Endometrial microvascular endothelial cells (primary cell): ENCODE results near the gene TRIM7. TPM values are rescaled to one million over a fixed set of nuclear protein-coding genes. Genes with fewer than 3 reads are reported as not detected.

Source experiments
- in situ Hi-C: cut with HindIII; loops from 2 replicates; pipeline ENCODE4 v1.10.0; 2017; ENCODE audit warnings: low sequenced_read_pairs, low pct_unique_long_range_greater_than_20kb; ENCODE audit errors: inconsistent ontology term
- total RNA-seq: library from RNA; depleted of rRNA; stranded (reverse); fragments of >200 nt; gene quantifications from one replicate; pipeline ENCODE4 v1.2.3, GENCODE V29; 2015; ENCODE audit errors: inconsistent ontology term

Gene TRIM7
- total RNA-seq, 1 donor from 2014 or later = 5.3 TPM

GRCh38 chr5:181233801-181234454 is 28.9 kb upstream of the TRIM7 start:
- in situ Hi-C loops = no loop called here

- in situ Hi-C loops = no loop called here
These were observed 28.2 kb upstream of the TRIM7 start for GRCh38 chr5:181233088-181233800.

GRCh38 chr5:181232593-181232992 is 27.6 kb upstream of the TRIM7 start:
- in situ Hi-C loops = no loop called here

- in situ Hi-C loops = no loop called here
These were observed 26.4 kb upstream of the TRIM7 start for GRCh38 chr5:181231432-181231831.

GRCh38 chr5:181230551-181230950 is 25.6 kb upstream of the TRIM7 start:
- in situ Hi-C loops = no loop called here

- in situ Hi-C loops = no loop called here
These were observed 25.0 kb upstream of the TRIM7 start for GRCh38 chr5:181229996-181230395.

- in situ Hi-C loops = no loop called here
These were observed 19.6 kb upstream of the TRIM7 start for GRCh38 chr5:181224390-181225229.

GRCh38 chr5:181223729-181224389 is 18.9 kb upstream of the TRIM7 start:
- in situ Hi-C loops = no loop called here

GRCh38 chr5:181223058-181223728 is 18.2 kb upstream of the TRIM7 start, which contains the start of gene TRIM41:
Gene TRIM41, plus strand, starts transcription at chr5:181223281. Its CDS starts 719 bp downstream, at chr5:181224000.
- in situ Hi-C loops = no loop called here

GRCh38 chr5:181222630-181223057 is 17.6 kb upstream of the TRIM7 start:
- in situ Hi-C loops = no loop called here

- in situ Hi-C loops = no loop called here
These were observed 17.0 kb upstream of the TRIM7 start for GRCh38 chr5:181221792-181222629.

- in situ Hi-C loops = no loop called here
These were observed 16.3 kb upstream of the TRIM7 start for GRCh38 chr5:181221105-181221791.

GRCh38 chr5:181220178-181220515 is 15.2 kb upstream of the TRIM7 start:
- in situ Hi-C loops = no loop called here

- in situ Hi-C loops = no loop called here
These were observed 14.5 kb upstream of the TRIM7 start for GRCh38 chr5:181219262-181220177.

- in situ Hi-C loops = no loop called here
These were observed 13.8 kb upstream of the TRIM7 start for GRCh38 chr5:181218795-181219124.

GRCh38 chr5:181217803-181218062 is 12.7 kb upstream of the TRIM7 start:
- in situ Hi-C loops = no loop called here
